ENCODE results near the gene QSOX2. TPM values are rescaled to one million over a fixed set of nuclear protein-coding genes. Genes with fewer than 3 reads are reported as not detected.

The QSOX2 gene
- total RNA-seq, 1 experiment from 2014 or later, result 48.0 TPM

GRCh38 chr9:136262671-136263178 is 17.1 kb upstream of the QSOX2 start:
- Histone ChIP-seq H3K36me3 (no peaks in the 10 kb centered on the region), H3K27me3 (peaks cover 28% of the 10 kb centered on the region), H3K4me1 (peaks cover 15% of the 10 kb centered on the region), H3K9me3 (replicated peaks) (no peaks in the 10 kb centered on the region), H3K4me3 (no peak overlapping the region), H3K27ac (no peak overlapping the region)
- DNase-seq, result no peak

- Histone ChIP-seq H3K4me3 (no peak overlapping the region), H3K27ac (no peak overlapping the region), H3K27me3 (peaks cover 34% of the 10 kb centered on the region)
Observed at GRCh38 chr9:136261686-136262430, 16.2 kb upstream of the QSOX2 start.

GRCh38 chr9:136260936-136261472 is 15.4 kb upstream of the QSOX2 start:
- H3K27me3 ChIP-seq, result peaks cover 43% of the 10 kb centered on the region

More at GRCh38 chr9:136261686-136262430, 16.2 kb upstream of the QSOX2 start:
- H3K36me3 ChIP-seq, result no peaks in the 10 kb centered on the region
- DNase-seq, result no peak
- H3K9me3 ChIP-seq (replicated peaks), result no peaks in the 10 kb centered on the region
- peaks cover 18% of the 10 kb centered on the region for H3K4me1 ChIP-seq

GRCh38 chr9:136260521-136260920 is 14.9 kb upstream of the QSOX2 start:
- Histone ChIP-seq H3K9me3 (replicated peaks) (no peaks in the 10 kb centered on the region), H3K4me1 (peaks cover 18% of the 10 kb centered on the region), H3K36me3 (no peaks in the 10 kb centered on the region), H3K4me3 (no peak overlapping the region), H3K27ac (no peak overlapping the region), H3K27me3 (peaks cover 48% of the 10 kb centered on the region)
- no peak for DNase-seq

More at GRCh38 chr9:136260936-136261472, 15.4 kb upstream of the QSOX2 start:
- Histone ChIP-seq H3K4me1 (peaks cover 18% of the 10 kb centered on the region), H3K36me3 (no peaks in the 10 kb centered on the region), H3K9me3 (replicated peaks) (no peaks in the 10 kb centered on the region), H3K27ac (no peak overlapping the region), H3K4me3 (no peak overlapping the region)
- no peak for DNase-seq

GRCh38 chr9:136259836-136260235 is 14.2 kb upstream of the QSOX2 start:
- Histone ChIP-seq H3K9me3 (replicated peaks) (no peaks in the 10 kb centered on the region), H3K4me1 (peaks cover 24% of the 10 kb centered on the region), H3K36me3 (no peaks in the 10 kb centered on the region), H3K4me3 (no peak overlapping the region), H3K27me3 (peaks cover 51% of the 10 kb centered on the region), H3K27ac (no peak overlapping the region)
- DNase-seq, result no peak

- Histone ChIP-seq H3K4me3 (no peak overlapping the region), H3K27ac (no peak overlapping the region), H3K27me3 (peaks cover 55% of the 10 kb centered on the region), H3K4me1 (peaks cover 27% of the 10 kb centered on the region), H3K36me3 (no peaks in the 10 kb centered on the region), H3K9me3 (replicated peaks) (no peaks in the 10 kb centered on the region)
- no peak for DNase-seq
Observed at GRCh38 chr9:136259517-136259813, 13.9 kb upstream of the QSOX2 start.

- peaks cover 58% of the 10 kb centered on the region for H3K27me3 ChIP-seq
- H3K4me3 ChIP-seq, result no peak overlapping the region
Observed at GRCh38 chr9:136258786-136259516, 13.3 kb upstream of the QSOX2 start.

GRCh38 chr9:136258299-136258625 is 12.7 kb upstream of the QSOX2 start:
- no peak for DNase-seq
- H3K9me3 ChIP-seq (replicated peaks), result no peaks in the 10 kb centered on the region
- peaks cover 17% of the 10 kb centered on the region for H3K4me1 ChIP-seq
- H3K27me3 ChIP-seq, result peaks cover 58% of the 10 kb centered on the region
- no peaks in the 10 kb centered on the region for H3K36me3 ChIP-seq
- no peak overlapping the region for H3K4me3 ChIP-seq
- no peak overlapping the region for H3K27ac ChIP-seq

More at GRCh38 chr9:136258786-136259516, 13.3 kb upstream of the QSOX2 start:
- H3K27ac ChIP-seq, result no peak overlapping the region
- DNase-seq, result no peak
- no peaks in the 10 kb centered on the region for H3K9me3 ChIP-seq (replicated peaks)
- H3K4me1 ChIP-seq, result peaks cover 24% of the 10 kb centered on the region
- H3K36me3 ChIP-seq, result no peaks in the 10 kb centered on the region

- H3K4me1 ChIP-seq, result peaks cover 16% of the 10 kb centered on the region
Observed at GRCh38 chr9:136257381-136258298, 12.0 kb upstream of the QSOX2 start.

GRCh38 chr9:136255896-136256890 is 10.6 kb upstream of the QSOX2 start:
- Histone ChIP-seq H3K4me3 (no peak overlapping the region), H3K27ac (no peak overlapping the region), H3K9me3 (replicated peaks) (no peaks in the 10 kb centered on the region), H3K27me3 (peaks cover 49% of the 10 kb centered on the region), H3K36me3 (no peaks in the 10 kb centered on the region), H3K4me1 (peaks cover 16% of the 10 kb centered on the region)
- DNase-seq, result no peak

More at GRCh38 chr9:136257381-136258298, 12.0 kb upstream of the QSOX2 start:
- Histone ChIP-seq H3K27ac (no peak overlapping the region), H3K27me3 (peaks cover 58% of the 10 kb centered on the region), H3K9me3 (replicated peaks) (no peaks in the 10 kb centered on the region), H3K36me3 (no peaks in the 10 kb centered on the region), H3K4me3 (peak overlapping the region; percentile 23; the same call in 1 of the 2 replicates)
- DNase-seq, result peak; percentile 63 to 74

GRCh38 chr9:136255166-136255538 is 9.5 kb upstream of the QSOX2 start:
- no peak overlapping the region for H3K27ac ChIP-seq
- no peaks in the 10 kb centered on the region for H3K36me3 ChIP-seq
- peaks cover 16% of the 10 kb centered on the region for H3K4me1 ChIP-seq
- DNase-seq, result peak; percentile 54 to 65
- no peak overlapping the region for H3K4me3 ChIP-seq
- peaks cover 52% of the 10 kb centered on the region for H3K27me3 ChIP-seq
- H3K9me3 ChIP-seq (replicated peaks), result no peaks in the 10 kb centered on the region

GRCh38 chr9:136254381-136255165 is 9.0 kb upstream of the QSOX2 start:
- no peak for DNase-seq
- Histone ChIP-seq H3K27me3 (peaks cover 54% of the 10 kb centered on the region), H3K4me1 (peaks cover 16% of the 10 kb centered on the region), H3K36me3 (no peaks in the 10 kb centered on the region), H3K9me3 (replicated peaks) (no peaks in the 10 kb centered on the region), H3K27ac (no peak overlapping the region), H3K4me3 (no peak overlapping the region)
